ENCODE measurements around the gene C3. TPM values are rescaled to one million over a fixed set of nuclear protein-coding genes. Genes with fewer than 3 reads are reported as not detected.

The C3 gene
- total RNA-seq, 1 experiment from 2014 or later = 7.0 TPM

GRCh38 chr19:6672693-6673290 lies 47.7 kb downstream of the C3 start:
- TF ChIP-seq CTCF (IDR thresholded peaks at IDR 0.05 in 2 of 3, conservative IDR thresholded peaks at IDR 0.05 in 1 of 3; ENCODE audit: borderline replicate concordance in 1 of 3, insufficient read depth in 1 of 3, low read depth in 2 of 3, low read length in 2 of 3) = no peak
- no peak for TF ChIP-seq SP1 (IDR thresholded peaks at IDR 0.05; ENCODE audit: low read depth)
- TF ChIP-seq ZBTB33 (IDR thresholded peaks at IDR 0.05; ENCODE audit: extremely low read depth, insufficient replicate concordance, low read length) = no peak
- no peak for TF ChIP-seq POLR2AphosphoS5 (IDR thresholded peaks at IDR 0.05; ENCODE audit: low read depth, low read length)
- no peak for TF ChIP-seq EZH2phosphoT487 (IDR thresholded peaks at IDR 0.05; ENCODE audit: borderline replicate concordance)
- TF ChIP-seq JUND (IDR thresholded peaks at IDR 0.05) = no peak
- TF ChIP-seq, protein P1, sequence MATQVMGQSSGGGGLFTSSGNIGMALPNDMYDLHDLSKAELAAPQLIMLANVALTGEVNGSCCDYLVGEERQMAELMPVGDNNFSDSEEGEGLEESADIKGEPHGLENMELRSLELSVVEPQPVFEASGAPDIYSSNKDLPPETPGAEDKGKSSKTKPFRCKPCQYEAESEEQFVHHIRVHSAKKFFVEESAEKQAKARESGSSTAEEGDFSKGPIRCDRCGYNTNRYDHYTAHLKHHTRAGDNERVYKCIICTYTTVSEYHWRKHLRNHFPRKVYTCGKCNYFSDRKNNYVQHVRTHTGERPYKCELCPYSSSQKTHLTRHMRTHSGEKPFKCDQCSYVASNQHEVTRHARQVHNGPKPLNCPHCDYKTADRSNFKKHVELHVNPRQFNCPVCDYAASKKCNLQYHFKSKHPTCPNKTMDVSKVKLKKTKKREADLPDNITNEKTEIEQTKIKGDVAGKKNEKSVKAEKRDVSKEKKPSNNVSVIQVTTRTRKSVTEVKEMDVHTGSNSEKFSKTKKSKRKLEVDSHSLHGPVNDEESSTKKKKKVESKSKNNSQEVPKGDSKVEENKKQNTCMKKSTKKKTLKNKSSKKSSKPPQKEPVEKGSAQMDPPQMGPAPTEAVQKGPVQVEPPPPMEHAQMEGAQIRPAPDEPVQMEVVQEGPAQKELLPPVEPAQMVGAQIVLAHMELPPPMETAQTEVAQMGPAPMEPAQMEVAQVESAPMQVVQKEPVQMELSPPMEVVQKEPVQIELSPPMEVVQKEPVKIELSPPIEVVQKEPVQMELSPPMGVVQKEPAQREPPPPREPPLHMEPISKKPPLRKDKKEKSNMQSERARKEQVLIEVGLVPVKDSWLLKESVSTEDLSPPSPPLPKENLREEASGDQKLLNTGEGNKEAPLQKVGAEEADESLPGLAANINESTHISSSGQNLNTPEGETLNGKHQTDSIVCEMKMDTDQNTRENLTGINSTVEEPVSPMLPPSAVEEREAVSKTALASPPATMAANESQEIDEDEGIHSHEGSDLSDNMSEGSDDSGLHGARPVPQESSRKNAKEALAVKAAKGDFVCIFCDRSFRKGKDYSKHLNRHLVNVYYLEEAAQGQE (IDR thresholded peaks at IDR 0.05; ENCODE audit: low read depth) = no peak
- no peak for TF ChIP-seq CBX3 (IDR thresholded peaks at IDR 0.05; ENCODE audit: low read depth)
- no peak for TF ChIP-seq YY1 (IDR thresholded peaks at IDR 0.05; ENCODE audit: extremely low read depth, insufficient replicate concordance, low read depth, low read length)
- TF ChIP-seq CEBPB (IDR thresholded peaks at IDR 0.05; ENCODE audit: low read depth) = no peak
- no peak for TF ChIP-seq EGR1 (IDR thresholded peaks at IDR 0.05; ENCODE audit: low read depth)
- no peak for TF ChIP-seq ATF3 (IDR thresholded peaks at IDR 0.05)
- TF ChIP-seq MAX (IDR thresholded peaks at IDR 0.05) = no peak
- no peak for TF ChIP-seq SRF (IDR thresholded peaks at IDR 0.05; ENCODE audit: low read depth)
- TF ChIP-seq ELF1 (IDR thresholded peaks at IDR 0.05; ENCODE audit: borderline replicate concordance, low read depth) = no peak
- no peak for TF ChIP-seq ZFX (IDR thresholded peaks at IDR 0.05)
- no peak for TF ChIP-seq RAD21 (IDR thresholded peaks at IDR 0.05; ENCODE audit: low read depth)
- H3K4me3 ChIP-seq (replicated peaks in 1 of 2; ENCODE audit: low read depth in 1 of 2, low read length in 2 of 2) = no peak overlapping the region
- ATAC-seq (no peak), DNase-seq (ENCODE audit: low read depth, low spot score) (no peak)
- no peaks in the 10 kb centered on the region for H3K79me2 ChIP-seq (ENCODE audit: insufficient read depth, low read length)
- intact Hi-C loops (cut with micrococcal nuclease) = no loop called here
- H3K27me3 ChIP-seq (ENCODE audit: insufficient read depth, low read length) = no peaks in the 10 kb centered on the region
- H3K9me2 ChIP-seq (ENCODE audit: insufficient read depth) = no peaks in the 10 kb centered on the region
- H2AFZ ChIP-seq (ENCODE audit: low read depth, low read length, poor library complexity, severe bottlenecking) = no peak overlapping the region
- H3K36me3 ChIP-seq (ENCODE audit: control insufficient read depth in 1 of 2, insufficient read depth in 2 of 2, low read length in 2 of 2) = no peaks in the 10 kb centered on the region
- POLR2A ChIA-PET = no interaction called here
- H3K4me1 ChIP-seq (ENCODE audit: control insufficient read depth in 1 of 2, insufficient read depth in 2 of 2, low read length in 2 of 2) = peaks cover 12 to 18% of the 10 kb centered on the region in 2 experiments
- no peak overlapping the region for H3K9ac ChIP-seq (ENCODE audit: low read length)
- H4K20me1 ChIP-seq (ENCODE audit: insufficient read depth) = no peaks in the 10 kb centered on the region
- RAD21 ChIA-PET (ENCODE audit: low non-redundant PET in 1 of 2, low total read pairs in 2 of 2, uncharacterized antibody in 2 of 2, unreplicated experiment in 2 of 2) = no interaction called here
- no peak overlapping the region for H3K27ac ChIP-seq (ENCODE audit: low read depth, low read length)
- H3K4me2 ChIP-seq (ENCODE audit: low read length) = no peak overlapping the region
- CTCF ChIA-PET = interaction anchor here (1.2 kb wide), 1 partner anchor 190 kb away, joined by 3 read pairs; no protein-coding TSS in a partner anchor
- H3K9me3 ChIP-seq (ENCODE audit: control insufficient read depth in 1 of 2, insufficient read depth in 1 of 2, low read depth in 1 of 2, low read length in 2 of 2) = no peaks in the 10 kb centered on the region
- BruUV-seq (replicated peaks) = no TSS peak
